WI38 (cell line): ENCODE results near the gene KCNQ1OT1.

Experiments used
- H3K4me3 ChIP-seq: 2 replicates; pipeline ENCODE4 v1.5.1; 2011; ENCODE audit warnings: low read depth, mild to moderate bottlenecking, control low read depth, low read length
- CTCF ChIP-seq: IDR thresholded peaks from 2 replicates; pipeline ENCODE4 v1.5.1; 2012; ENCODE audit warnings: low read depth, mild to moderate bottlenecking, control low read depth, low read length

The KCNQ1OT1 gene

GRCh38 chr11:2709429-2709828 lies 9.6 kb upstream of the KCNQ1OT1 start:
- no peak overlapping the region for H3K4me3 ChIP-seq
- TF ChIP-seq CTCF: no peak

GRCh38 chr11:2708757-2709281 lies 9.0 kb upstream of the KCNQ1OT1 start:
- H3K4me3 ChIP-seq: no peak overlapping the region
- no peak for TF ChIP-seq CTCF

GRCh38 chr11:2708151-2708581 lies 8.4 kb upstream of the KCNQ1OT1 start:
- TF ChIP-seq CTCF: no peak
- no peak overlapping the region for H3K4me3 ChIP-seq

GRCh38 chr11:2707736-2708135 lies 7.9 kb upstream of the KCNQ1OT1 start:
- no peak for TF ChIP-seq CTCF
- H3K4me3 ChIP-seq: no peak overlapping the region

GRCh38 chr11:2706321-2706720 lies 6.5 kb upstream of the KCNQ1OT1 start:
- no peak for TF ChIP-seq CTCF
- no peak overlapping the region for H3K4me3 ChIP-seq

GRCh38 chr11:2704896-2705606 lies 5.3 kb upstream of the KCNQ1OT1 start:
- no peak overlapping the region for H3K4me3 ChIP-seq
- no peak for TF ChIP-seq CTCF

- no peak overlapping the region for H3K4me3 ChIP-seq
- TF ChIP-seq CTCF: no peak
Measured at GRCh38 chr11:2704356-2704755, 4.6 kb upstream of the KCNQ1OT1 start.
